ENCODE measurements around the gene RERE. TPM values are rescaled to one million over a fixed set of nuclear protein-coding genes. Genes with fewer than 3 reads are reported as not detected.
"Not testable (repeated sequence)": the region's sequence is repeated elsewhere in the genome, so short reads cannot be mapped to it uniquely, and the experiment has no call there.

RERE gene
- total and polyA plus RNA-seq, 2 experiments from 2014 or later = 148 to 170 TPM

DNA sequence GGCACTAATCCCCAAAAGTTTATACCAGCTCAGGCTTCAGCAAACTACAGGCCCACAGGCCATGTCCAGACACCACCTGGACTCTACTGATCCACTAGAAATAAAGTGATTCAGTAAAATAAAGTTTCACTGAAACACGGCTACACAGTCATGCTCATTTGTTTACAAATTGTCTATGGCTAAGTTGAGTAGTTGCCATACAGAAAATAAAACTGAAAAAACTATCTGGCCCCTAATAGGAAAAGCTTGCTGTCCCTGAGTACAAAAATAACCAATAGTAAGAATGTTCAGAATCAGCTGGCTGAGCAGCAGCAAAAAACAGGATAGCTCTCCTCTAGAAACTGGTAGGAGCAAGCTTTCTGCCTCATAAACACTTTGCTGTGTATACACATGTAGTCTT is 221.5 kb downstream of the RERE start (continued):
- TF ChIP-seq STAT1 (IDR thresholded peaks at IDR 0.05; ENCODE audit: unreplicated experiment) = no peak

DNA sequence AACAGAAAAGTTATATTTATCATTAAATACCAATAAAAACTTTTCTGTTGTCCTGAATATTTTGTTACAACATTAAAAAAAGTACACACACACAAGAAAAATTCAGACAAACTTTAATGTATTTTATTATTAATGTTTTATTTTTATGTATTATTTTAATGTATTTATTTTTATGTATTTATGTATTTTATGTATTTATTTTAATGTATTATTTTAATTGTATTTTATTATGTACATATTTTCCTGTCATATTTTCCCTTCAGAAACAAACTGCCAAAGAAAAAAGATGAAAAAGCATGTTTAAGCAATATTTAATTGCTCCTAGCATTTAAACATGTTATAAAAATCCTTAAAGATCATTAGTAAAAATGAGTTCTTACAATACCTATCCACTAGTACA is 222.1 kb downstream of the RERE start:
- Histone ChIP-seq H3K4me2 (no peak overlapping the region), H3K4me1 (ENCODE audit: insufficient read depth) (peaks cover 51% of the 10 kb centered on the region), H2AFZ (no peak overlapping the region), H3K79me2 (replicated peaks; ENCODE audit: insufficient read depth) (peaks cover 100% of the 10 kb centered on the region), H3K36me3 (ENCODE audit: insufficient read depth) (no peaks in the 10 kb centered on the region), H4K20me1 (replicated peaks; ENCODE audit: insufficient read depth) (peaks cover 41% of the 10 kb centered on the region), H3K4me3 (no peak overlapping the region), H3K27me3 (ENCODE audit: insufficient read depth) (no peaks in the 10 kb centered on the region), H3K27ac (ENCODE audit: low read depth) (no peak overlapping the region), H3K9me2 (ENCODE audit: insufficient read depth) (no peaks in the 10 kb centered on the region), H3F3A (replicated peaks; ENCODE audit: low read depth) (no peaks in the 10 kb centered on the region)
- Mint-ChIP-seq H3K9me3 (no peaks in the 10 kb centered on the region), H3K4me3 (no peak overlapping the region), H3K4me1 (peaks cover 57% of the 10 kb centered on the region), H3K27ac (no peak overlapping the region), H3K27me3 (ENCODE audit: insufficient read depth, low read depth, poor library complexity) (peaks cover 2% of the 10 kb centered on the region), H3K36me3 (ENCODE audit: low read depth) (peaks cover 14% of the 10 kb centered on the region)
- ATAC-seq = no peak
- no peak for DNase-seq (ENCODE audit: low spot score)
- no peak for TF ChIP-seq STAT1 (IDR thresholded peaks at IDR 0.05; ENCODE audit: unreplicated experiment)
- TF ChIP-seq REST (IDR thresholded peaks at IDR 0.05; ENCODE audit: unreplicated experiment) = no peak
- TF ChIP-seq JUNB (IDR thresholded peaks at IDR 0.05; ENCODE audit: unreplicated experiment) = no peak
- TF ChIP-seq NANOG (IDR thresholded peaks at IDR 0.05; ENCODE audit: borderline replicate concordance) = no peak
- no peak for TF ChIP-seq EZH2 (IDR thresholded peaks at IDR 0.05; ENCODE audit: low read depth, unreplicated experiment)
- TF ChIP-seq, protein P1, sequence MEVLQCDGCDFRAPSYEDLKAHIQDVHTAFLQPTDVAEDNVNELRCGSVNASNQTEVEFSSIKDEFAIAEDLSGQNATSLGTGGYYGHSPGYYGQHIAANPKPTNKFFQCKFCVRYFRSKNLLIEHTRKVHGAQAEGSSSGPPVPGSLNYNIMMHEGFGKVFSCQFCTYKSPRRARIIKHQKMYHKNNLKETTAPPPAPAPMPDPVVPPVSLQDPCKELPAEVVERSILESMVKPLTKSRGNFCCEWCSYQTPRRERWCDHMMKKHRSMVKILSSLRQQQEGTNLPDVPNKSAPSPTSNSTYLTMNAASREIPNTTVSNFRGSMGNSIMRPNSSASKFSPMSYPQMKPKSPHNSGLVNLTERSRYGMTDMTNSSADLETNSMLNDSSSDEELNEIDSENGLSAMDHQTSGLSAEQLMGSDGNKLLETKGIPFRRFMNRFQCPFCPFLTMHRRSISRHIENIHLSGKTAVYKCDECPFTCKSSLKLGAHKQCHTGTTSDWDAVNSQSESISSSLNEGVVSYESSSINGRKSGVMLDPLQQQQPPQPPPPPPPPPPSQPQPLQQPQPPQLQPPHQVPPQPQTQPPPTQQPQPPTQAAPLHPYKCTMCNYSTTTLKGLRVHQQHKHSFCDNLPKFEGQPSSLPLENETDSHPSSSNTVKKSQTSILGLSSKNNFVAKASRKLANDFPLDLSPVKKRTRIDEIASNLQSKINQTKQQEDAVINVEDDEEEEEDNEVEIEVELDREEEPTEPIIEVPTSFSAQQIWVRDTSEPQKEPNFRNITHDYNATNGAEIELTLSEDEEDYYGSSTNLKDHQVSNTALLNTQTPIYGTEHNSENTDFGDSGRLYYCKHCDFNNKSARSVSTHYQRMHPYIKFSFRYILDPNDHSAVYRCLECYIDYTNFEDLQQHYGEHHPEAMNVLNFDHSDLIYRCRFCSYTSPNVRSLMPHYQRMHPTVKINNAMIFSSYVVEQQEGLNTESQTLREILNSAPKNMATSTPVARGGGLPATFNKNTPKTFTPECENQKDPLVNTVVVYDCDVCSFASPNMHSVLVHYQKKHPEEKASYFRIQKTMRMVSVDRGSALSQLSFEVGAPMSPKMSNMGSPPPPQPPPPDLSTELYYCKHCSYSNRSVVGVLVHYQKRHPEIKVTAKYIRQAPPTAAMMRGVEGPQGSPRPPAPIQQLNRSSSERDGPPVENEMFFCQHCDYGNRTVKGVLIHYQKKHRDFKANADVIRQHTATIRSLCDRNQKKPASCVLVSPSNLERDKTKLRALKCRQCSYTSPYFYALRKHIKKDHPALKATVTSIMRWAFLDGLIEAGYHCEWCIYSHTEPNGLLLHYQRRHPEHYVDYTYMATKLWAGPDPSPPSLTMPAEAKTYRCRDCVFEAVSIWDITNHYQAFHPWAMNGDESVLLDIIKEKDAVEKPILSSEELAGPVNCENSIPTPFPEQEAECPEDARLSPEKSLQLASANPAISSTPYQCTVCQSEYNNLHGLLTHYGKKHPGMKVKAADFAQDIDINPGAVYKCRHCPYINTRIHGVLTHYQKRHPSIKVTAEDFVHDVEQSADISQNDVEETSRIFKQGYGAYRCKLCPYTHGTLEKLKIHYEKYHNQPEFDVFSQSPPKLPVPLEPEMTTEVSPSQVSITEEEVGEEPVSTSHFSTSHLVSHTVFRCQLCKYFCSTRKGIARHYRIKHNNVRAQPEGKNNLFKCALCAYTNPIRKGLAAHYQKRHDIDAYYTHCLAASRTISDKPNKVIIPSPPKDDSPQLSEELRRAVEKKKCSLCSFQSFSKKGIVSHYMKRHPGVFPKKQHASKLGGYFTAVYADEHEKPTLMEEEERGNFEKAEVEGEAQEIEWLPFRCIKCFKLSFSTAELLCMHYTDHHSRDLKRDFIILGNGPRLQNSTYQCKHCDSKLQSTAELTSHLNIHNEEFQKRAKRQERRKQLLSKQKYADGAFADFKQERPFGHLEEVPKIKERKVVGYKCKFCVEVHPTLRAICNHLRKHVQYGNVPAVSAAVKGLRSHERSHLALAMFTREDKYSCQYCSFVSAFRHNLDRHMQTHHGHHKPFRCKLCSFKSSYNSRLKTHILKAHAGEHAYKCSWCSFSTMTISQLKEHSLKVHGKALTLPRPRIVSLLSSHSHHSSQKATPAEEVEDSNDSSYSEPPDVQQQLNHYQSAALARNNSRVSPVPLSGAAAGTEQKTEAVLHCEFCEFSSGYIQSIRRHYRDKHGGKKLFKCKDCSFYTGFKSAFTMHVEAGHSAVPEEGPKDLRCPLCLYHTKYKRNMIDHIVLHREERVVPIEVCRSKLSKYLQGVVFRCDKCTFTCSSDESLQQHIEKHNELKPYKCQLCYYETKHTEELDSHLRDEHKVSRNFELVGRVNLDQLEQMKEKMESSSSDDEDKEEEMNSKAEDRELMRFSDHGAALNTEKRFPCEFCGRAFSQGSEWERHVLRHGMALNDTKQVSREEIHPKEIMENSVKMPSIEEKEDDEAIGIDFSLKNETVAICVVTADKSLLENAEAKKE (CRISPR knock-in tag; IDR thresholded peaks at IDR 0.05) = no peak

DNA sequence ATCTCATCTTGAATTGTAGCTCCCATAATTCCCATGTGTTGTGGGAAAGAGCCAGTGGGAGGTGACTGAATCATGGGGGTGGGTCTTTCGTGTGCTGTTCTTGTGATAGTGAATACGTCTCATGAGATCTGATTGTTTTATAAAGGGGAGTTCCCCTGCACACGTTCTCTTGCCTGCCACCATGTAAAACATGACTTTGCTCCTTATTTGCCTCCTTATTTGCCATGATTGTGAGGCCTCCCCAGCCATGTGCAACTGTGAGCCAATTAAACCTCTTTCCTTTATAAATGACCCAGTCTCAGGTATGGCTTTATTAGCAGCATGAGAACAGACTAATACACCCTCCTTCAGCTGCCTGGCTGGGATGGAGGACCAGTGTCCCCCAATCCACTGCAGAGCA is 224.1 kb downstream of the RERE start:
- 0 out of 2 replicates have a peak overlapping the region, but pooled peaks have one; percentile 16 for H3K4me2 ChIP-seq
- not testable (repeated sequence) for H3K27ac ChIP-seq (ENCODE audit: low read depth); H3K27me3 ChIP-seq (ENCODE audit: insufficient read depth); DNase-seq (ENCODE audit: low spot score); ATAC-seq; H3K9me2 ChIP-seq (ENCODE audit: insufficient read depth); H2AFZ ChIP-seq; H3K9me3 Mint-ChIP-seq; H3K4me3 Mint-ChIP-seq; H3K36me3 ChIP-seq (ENCODE audit: insufficient read depth); H3K4me3 ChIP-seq; H3F3A ChIP-seq (replicated peaks; ENCODE audit: low read depth); H3K27ac Mint-ChIP-seq; H3K27me3 Mint-ChIP-seq (ENCODE audit: insufficient read depth, low read depth, poor library complexity)
- peaks cover 100% of the 10 kb centered on the region for H3K79me2 ChIP-seq (replicated peaks; ENCODE audit: insufficient read depth)
- H4K20me1 ChIP-seq (replicated peaks; ENCODE audit: insufficient read depth) = peaks cover 38% of the 10 kb centered on the region
- H3K4me1 Mint-ChIP-seq = peaks cover 50% of the 10 kb centered on the region
- peaks cover 39% of the 10 kb centered on the region for H3K4me1 ChIP-seq (ENCODE audit: insufficient read depth)
- H3K36me3 Mint-ChIP-seq (ENCODE audit: low read depth) = peaks cover 14% of the 10 kb centered on the region
